HS-5 (cell line): Measurements from ENCODE around the gene AFF3.
A peak's percentile ranks its signal among the peaks of the same experiment; 100 is the strongest.
"Not testable (repeated sequence)": the region's sequence is repeated elsewhere in the genome, so short reads cannot be mapped to it uniquely, and the experiment has no call there.

ENCODE experiments used
- DNase-seq: peaks from one replicate; pipeline ENCODE4 v3.0.0-alpha.2; 2012; ENCODE audit warnings: low read depth

AFF3 gene

DNA sequence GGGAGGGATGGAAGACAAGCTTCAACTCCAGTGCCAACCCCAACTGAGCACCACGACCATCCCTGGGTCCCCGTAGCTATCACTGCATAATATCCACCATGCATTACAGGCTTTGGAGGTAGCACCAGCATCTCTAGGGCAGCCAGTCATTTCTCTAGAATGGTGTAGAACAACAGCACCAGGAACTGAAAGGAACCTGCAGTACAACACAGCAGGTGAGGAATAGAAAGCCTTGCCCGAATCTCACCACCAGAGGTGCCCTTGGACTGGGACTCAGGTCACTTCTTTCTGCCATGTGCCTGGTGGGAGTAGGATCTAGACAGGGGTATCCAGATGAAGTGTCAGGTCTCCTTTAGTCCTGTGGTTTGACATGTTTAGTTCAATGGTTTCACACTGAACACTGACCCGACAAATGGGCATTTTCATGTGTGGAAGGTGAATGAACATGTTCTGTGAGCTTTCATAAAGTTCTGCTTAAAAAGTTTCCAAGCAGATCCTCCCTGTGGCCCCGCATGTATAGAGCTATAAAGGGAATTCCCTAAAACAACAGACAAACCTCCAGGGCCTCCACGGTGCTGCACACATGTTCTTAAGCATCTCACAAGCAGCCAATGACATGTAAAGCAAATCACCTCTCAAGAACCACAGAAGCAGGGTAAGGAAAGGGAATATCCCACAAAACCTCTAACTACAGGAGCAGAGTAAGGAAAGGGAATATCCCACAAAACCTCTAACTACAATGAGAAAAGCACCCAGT, 208.3 kb downstream of the AFF3 start:
- DNase-seq: no peak

DNA sequence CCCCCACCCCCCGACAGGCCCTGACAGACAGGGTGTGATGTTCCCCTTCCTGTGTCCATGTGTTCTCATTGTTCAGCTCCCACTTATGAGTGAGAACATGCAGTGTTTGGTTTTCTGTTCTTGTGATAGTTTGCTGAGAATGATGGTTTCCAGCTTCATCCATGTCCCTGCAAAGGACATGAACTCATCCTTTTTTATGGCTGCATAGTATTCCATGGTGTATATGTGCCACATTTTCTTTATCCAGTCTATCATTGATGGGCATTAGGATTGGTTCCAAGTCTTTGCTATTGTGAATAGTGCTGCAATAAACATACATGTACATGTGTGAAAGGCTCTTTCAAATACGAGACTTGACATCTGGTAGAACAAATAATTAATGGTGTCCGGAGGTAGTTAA, 208.9 kb downstream of the AFF3 start:
- DNase-seq: not testable (repeated sequence)

DNA sequence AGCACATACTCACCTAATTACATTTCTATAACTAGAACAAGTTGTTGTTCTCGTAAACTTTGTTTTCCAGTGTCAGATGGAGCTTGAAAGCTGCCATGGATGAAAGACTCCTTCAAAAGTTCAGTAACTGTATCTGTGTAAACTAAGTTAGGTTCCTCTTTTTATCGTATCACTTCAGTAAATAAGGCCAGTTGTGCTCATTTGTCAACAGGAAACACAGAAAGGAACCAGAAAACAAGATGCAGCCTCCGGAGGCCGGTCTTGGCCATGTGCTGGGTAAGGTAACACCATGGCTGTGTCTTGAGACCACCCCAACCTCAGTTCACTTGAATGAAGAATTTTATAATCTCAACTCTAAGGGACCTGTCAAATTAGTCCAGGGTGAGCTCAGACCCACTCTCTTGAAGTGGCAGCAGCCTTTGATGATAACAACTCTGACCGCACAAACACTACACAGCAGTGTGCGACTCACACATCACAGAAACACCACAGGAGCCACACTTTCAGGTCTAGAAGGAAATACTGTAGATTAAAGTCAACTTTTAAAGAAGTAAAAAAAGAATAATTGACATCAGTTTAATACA, 213.8 kb downstream of the AFF3 start:
- no peak for DNase-seq

DNA sequence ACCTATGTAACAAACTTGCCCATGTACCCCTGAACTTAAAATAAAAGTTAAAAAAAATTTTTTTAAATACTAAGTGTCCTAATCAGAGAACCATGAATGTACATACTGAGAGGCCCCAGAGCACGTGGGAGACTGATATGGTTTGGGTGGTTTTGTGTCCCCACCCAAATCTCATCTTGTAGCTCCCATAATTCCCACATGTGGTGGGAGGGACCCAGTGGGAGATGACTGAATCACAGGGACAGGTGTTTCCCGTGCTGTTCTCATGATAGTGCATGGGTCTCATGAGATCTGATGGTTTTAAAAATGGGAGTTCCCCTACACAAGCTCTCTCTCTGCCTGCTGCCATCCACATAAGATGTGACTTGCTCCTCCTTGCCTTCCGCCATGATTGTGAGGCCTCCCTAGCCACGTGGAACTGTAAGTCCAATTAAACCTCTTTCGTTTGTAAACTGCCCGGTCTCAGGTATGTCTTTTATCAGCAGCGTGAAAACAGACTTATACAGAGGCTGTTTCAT, 214.6 kb downstream of the AFF3 start:
- DNase-seq: not testable (repeated sequence)

DNA sequence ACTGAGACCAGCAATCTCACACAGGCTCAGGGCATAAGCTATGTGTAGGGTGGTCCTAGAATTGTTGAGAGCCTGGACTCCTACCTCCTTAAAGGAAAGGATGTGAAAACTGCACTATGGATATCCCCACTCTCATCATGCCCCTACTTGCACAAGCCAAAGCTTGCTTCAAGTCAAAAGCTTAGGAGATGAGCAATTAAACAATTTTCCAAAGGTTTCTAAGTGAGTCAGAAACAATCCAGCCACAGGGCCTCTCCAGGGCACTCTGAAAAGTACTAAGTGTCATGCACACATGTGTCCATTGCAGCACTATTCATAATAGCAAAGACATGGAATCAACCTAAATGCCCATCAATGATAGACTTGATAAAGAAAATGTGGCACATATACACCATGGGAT, 215.4 kb downstream of the AFF3 start:
- DNase-seq: peak; percentile 91

DNA sequence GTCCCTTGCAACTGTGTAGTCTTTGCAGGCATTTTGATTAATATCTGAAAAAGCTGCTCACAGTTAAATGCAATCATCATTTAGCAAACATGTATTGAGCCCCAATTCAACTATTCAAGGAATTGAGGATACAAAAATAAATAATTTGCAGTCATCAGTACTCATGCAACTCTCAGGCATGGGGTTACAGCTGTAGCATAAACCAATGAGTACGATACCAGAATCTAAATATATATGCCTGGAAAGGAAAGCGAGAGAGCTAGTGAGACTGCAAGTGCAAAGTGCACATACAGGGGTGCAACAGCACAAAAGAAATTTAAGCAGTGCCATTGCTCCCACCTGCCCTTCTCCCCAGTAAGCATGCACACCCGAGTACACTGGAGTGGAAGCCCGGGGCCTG, 216.4 kb downstream of the AFF3 start:
- no peak for DNase-seq

DNA sequence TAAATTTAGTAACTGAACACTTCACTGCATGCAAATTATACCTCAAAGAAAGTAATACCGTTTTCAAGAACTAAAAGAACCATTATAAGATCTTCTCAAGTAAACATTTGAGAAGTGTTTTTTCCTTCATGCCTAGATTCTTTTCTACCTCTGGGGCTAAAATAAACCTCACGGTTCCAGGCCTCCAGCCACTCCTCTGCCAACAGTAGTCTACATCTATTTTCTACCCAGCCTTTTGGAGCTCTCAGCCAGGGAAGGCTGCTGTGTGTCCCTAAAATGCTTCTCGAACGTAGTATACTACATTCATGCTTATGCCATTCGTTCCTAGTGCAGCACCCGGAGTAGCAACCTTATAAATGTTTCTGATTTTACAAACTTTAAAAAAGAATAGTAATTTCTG, 219.7 kb downstream of the AFF3 start:
- DNase-seq: no peak

DNA sequence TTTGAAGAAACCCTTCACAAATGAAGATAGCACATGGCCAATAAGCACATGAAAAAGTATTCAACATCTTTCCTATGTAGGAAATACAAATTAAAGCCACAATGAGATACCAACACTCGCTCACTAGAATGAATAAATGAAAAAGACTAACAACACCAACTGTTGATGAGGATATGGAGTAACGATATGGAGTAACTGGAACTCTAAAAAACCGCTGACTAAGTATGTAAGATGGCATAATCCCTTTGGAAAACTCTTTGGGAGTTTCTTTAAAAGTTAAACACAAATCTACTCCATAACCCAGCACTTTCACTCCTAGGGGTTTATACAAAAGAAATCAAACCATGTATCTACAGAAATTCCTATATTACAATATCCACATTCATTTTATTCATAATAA, 220.5 kb downstream of the AFF3 start:
- DNase-seq: no peak

DNA sequence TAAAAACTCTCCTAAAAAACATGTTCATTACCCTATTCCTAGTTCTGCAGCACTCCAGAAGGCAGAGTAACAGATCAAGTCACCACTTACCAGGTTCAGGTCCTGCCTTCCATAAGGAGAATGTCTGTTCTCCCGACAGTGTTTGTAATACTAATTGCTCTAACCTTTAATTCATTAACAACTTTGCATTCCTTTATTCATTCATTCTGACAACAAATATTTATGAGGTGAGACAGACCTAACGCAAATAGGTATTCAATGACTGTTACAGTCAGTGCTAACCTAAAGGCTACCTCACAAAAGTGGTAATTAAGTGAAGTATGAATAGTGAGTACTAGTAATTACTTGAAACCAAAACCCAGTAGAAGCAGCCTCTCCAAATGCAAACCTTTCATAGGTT, 224.0 kb downstream of the AFF3 start:
- DNase-seq: no peak

DNA sequence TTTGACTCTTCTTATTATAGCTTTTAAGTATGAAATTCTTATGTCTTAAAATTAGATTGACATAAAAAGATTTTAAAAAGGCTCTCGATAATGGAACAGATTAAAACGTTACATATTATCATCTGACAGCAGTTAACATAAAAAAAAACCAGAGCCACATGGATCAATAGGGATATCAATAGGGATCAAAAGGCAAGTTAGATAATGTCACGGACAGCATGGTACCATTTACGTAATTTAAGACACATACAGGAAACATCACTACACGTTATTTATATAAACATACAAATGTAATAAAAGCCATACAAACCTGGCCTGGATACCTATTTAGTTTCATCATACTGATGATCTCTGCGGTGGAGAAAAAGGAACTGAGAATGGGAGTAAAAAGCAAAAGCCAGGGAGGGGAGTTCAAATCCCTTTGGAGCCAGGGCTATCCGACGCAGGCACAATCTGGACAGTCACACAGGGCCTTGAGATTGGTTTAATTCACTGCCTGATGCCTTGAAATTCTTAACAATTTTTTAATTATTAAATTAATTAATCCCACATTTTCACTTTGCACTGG, 227.2 kb downstream of the AFF3 start:
- DNase-seq: no peak

DNA sequence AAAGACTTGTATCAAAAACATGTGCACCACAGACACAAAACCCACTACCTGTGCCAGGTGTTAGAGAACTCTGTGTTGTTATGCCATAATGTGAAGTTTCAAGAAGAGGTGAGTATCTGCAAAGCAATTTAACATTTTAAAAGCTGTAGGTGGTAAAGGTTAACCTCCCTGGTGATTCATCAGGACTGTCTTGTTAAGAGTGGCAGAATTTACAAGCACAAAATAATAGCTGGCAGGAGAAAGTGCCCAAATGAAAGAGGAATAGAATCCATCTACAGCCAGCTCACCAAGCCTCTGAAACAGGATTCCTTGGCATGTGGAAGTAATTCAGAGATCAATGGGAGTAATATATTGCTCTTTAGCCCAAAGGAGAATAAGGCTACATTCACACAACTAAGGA, 230.7 kb downstream of the AFF3 start:
- peak; percentile 22 for DNase-seq

DNA sequence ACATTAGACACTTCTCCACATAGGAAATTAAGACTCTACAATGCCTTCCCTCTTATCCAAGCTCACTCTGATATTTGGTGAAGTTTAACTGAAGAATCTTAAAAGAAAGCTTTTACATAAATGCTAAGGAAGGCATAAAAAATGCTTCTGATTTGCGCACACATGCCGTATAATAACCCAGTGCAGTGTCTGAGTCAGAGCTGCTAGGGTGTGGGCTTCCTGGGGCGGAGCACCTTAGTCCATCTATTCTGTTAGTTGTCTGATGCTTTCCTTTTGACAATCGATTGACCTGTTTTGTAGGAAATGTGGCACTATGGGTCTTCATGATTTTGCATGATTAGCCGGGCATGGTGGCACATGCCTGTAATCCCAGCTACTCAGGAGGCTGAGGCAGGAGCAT, 231.5 kb downstream of the AFF3 start:
- DNase-seq: no peak

DNA sequence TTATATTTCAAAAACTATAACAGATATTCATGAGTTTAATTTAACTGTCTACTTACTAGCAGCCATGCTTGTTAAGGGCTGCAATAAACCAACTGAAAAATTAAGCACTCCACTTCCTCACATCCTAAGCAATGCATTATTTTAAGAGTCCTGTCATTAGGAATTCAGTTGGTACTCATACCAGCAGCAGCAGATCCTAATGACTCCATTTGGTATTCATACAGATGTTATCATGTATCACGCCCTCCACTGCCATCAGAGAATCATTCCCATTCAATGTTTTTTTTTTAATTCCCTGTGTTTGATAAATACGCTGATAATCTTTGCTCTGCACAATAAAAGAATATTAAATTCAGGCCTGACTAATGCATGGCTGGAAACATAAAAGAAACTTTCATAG, 236.8 kb downstream of the AFF3 start:
- no peak for DNase-seq

DNA sequence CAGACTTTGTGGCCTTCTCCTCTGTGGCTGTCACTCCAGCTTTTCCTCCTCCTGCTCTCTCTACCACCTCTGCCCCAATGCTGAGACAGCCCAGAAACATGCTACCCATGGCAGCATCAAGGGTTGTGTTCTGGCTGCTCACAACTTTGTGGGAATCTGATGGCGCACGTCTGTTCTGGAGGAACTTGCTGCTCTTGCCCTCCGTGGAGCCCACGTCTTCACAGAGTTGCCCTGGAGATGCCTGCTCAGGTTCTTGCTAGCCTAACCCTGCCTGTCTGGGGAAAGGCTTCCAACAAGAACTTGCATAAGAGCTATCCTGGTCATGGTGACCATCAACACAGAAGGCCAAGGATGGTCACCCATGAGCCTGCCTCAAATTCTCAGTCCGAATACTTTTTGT, 237.4 kb downstream of the AFF3 start:
- no peak for DNase-seq

DNA sequence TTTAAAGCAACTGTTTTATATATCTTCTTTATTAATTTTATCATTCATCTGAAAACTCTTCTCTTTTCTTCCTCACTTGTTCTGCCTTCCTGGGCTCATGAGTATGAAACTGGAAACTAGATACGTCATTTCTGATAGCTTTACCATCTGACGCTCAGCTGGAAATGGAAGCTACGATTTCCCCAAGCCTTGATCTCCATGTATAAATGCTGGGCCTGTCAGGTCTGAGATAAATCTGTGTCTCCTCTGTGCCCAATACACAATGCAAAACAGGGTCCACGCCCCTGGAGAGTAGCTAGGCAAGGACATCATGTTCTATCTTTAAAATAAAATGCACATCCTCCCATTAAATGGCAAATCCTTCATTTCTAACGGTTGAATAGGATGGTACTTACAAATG, 238.4 kb downstream of the AFF3 start:
- DNase-seq: no peak

DNA sequence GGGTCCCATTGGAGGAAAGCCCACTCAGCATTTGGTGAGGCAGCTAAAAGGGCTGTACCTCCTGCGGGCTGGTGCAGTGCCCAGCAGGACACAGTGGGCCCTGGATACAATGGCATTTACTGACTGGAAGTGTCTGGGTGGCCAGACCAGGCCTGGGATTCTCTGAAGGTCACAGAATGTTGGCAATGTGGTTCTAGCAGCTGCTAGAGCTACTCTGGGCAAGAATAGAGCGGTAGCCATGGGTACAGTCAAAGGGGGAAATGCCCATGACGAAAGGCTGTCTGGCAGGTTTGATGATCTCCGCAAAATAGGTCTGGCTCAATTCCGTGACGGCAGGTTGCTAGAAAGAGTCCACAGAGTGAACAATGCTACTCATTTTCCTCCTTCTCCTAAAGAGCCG, 241.8 kb downstream of the AFF3 start:
- DNase-seq: no peak

DNA sequence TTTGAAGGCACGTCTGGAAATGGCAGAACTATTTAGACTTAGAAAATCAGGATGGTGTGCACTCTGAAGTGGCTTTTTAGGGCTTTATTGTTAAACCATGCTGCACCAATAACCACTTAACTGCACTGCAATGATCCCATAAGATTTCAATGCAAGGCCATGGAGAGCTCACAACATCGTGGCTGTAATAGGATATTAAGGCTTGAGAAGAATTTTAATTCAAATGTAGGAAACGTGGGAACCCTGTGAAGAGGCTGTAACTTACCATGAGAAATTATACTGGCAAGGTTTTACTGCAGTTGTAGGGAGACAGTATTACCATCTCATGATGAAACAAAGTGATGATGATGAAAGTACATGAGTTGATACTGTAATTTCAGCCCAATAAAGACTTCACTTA, 242.5 kb downstream of the AFF3 start:
- no peak for DNase-seq

DNA sequence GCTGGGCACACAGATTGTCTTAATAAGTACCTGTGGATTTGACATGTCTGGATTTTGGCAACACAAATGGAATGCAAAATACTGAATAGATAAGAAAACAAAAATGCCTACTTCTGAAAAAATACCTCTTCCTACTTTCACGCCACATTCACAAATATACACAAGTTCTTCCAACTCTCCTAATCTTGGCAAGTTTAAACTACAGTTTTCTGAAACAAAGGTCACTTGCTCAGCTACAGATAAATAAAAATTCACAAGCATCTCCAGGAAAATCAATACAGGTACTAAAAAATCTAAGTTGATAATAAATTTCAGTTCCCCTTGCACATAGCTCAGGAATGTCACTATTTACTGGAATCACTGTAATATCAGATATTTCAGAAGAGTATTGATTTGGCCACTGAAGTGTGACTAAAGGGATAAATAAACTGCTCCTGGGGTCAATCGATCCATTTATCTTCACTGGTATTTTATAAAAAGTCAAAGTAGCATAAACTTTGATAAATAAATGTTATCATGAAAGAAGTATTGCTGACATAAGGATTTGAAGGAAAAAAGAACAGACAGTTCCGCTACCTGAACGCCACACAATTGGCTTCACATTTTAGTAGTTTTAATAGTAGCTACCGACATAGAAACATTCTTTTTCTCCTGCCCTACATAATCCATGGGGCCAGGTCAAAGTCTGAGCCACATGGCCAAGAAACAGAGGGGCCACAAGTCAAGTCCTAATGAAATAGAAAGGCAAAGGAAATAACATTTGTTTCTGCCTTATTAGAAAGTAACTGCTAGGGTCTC, 243.1 kb downstream of the AFF3 start:
- DNase-seq: no peak

DNA sequence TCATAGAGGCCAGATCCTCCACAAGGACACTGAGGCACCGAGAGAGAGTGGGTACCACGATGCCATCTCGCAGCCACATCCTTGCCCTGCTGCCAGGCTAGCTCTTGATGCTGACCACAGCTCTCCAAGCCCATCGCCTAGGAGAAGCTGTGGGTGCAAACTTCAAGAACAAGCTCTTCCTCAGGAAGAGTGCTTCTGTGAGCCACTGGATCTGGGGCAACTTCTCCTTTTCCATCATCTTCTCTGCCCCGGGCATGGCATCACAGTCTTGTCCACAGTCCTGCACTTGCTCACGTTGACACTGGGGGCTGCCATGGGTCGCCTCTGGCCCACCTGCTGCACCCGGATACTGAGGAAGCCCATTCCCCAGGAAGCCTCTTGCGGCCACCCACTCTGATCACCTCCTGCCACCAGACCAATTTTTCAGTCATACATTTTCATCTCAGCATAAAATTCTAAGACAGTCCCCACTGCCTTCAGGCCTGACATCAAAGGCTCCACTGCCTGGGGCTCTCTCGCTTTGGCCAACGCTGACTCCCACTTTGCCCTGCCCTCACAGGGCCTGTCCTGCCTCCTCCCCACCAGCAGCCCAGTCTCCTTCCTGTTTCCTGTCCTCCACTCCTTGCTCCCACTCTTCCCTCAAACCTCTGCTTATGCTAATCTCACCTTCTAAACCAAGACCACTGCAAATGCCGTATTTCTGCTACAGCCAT, 243.9 kb downstream of the AFF3 start:
- no peak for DNase-seq

DNA sequence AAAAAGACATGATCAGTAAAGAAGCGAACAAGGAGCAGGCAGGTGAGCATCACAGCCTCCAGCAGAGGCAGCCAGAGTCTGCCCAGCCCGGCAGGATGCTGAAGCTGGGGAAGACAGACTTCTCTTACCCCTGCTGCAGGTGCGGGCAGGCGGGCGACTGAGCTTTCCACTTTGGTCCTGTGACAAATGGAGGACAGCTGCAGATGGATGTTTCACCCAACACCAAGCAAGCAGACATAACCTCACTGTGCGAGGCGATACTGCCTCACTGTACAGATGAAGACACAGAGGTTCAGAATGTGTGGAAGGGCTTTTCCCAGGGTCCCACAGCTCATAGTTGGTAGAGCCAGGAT, 251.0 kb downstream of the AFF3 start:
- no peak for DNase-seq

DNA sequence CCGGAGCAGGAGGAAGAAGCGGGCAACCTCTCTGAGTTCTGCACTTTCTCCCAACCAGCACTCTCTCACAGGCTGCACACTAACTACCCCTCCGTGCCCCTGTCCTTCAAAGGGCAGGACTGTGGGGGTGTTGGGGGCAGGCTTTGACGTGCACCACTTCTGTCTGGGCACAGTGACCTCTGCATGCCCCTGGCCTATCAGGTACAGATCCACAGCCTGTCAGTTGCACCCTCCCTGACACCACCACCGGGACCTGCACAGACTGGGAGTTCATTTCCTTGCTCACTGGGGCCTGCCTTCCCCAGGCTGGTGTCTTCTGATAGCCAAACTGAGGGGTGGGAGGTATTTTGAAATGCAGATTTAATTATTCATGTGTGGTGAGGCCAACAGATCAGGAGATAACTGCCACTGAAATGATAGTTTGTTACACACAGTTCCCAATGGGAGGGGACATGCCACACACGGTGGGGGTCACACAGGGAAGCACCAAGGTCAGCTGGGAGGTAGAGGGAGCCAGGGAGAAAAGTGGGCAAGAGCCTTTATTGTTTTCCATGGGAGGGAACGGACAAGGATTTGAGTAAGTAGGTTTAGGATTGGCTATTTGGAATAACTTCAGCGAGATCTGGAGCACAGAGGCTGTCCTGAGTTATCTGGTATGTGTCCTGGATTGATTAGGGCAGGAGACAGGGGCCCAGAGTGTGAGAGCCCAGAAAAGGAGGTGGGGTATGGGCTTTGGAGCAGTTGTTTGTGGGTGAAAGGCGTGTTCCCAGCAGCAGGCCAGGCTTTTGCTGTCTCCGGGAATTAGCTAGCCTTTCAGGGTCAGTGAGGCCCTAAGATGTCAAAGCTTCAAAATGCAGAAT, 251.6 kb downstream of the AFF3 start:
- DNase-seq: no peak
